Fibroblast of lung (primary cell): Measurements from ENCODE around the gene CREB3L1. TPM values are rescaled to one million over a fixed set of nuclear protein-coding genes. Genes with fewer than 3 reads are reported as not detected.
A peak's percentile ranks its signal among the peaks of the same experiment; 100 is the strongest.

ENCODE experiments used
- DNase-seq, 2 donors: peaks; one replicate each; pipeline versions ENCODE4 v3.0.0 to v3.0.0-alpha.2; 2010; ENCODE audit warnings: low read depth in 2 of 2
- H2AFZ ChIP-seq: 2 replicates; pipeline ENCODE4 v1.5.1; 2012; ENCODE audit warnings: low read length, control low read depth, inconsistent platforms
- H3K27ac ChIP-seq: 2 replicates; pipeline ENCODE4 v1.5.1; 2011; ENCODE audit warnings: low read length, control low read depth; ENCODE audit not compliant: insufficient read depth
- H3K27me3 ChIP-seq: 2 replicates; pipeline ENCODE4 v1.5.1; 2011; ENCODE audit warnings: mild to moderate bottlenecking, low read length; ENCODE audit not compliant: control insufficient read depth, insufficient read depth
- H3K36me3 ChIP-seq: 2 replicates; pipeline ENCODE4 v1.5.1; 2011; ENCODE audit warnings: low read length; ENCODE audit not compliant: control insufficient read depth, insufficient read depth
- H3K4me1 ChIP-seq: 2 replicates; pipeline ENCODE4 v1.5.1; 2011; ENCODE audit warnings: low read length; ENCODE audit not compliant: control insufficient read depth, insufficient read depth; ENCODE audit errors: extremely low read depth
- H3K4me2 ChIP-seq: 2 replicates; pipeline ENCODE4 v1.5.1; 2011; ENCODE audit warnings: low read length, control low read depth; ENCODE audit not compliant: insufficient read depth; ENCODE audit errors: extremely low read depth
- H3K4me3 ChIP-seq, 4 experiments: fragments of 200-600 bp in 1 of 4; sonication (generic) in 1 of 4; replicated peaks in 1 of 4; 2 replicates each; pipeline ENCODE4 v1.5.1; 2011 to 2016; ENCODE audit warnings: low read length in 4 of 4, low read depth in 3 of 4, mild to moderate bottlenecking in 3 of 4, control low read depth in 2 of 4, inconsistent platforms in 1 of 4, mixed read lengths in 1 of 4; ENCODE audit not compliant: insufficient read depth in 1 of 4; ENCODE audit errors: control extremely low read depth in 1 of 4
- H3K79me2 ChIP-seq: 2 replicates; pipeline ENCODE4 v1.5.1; 2012; ENCODE audit warnings: mild to moderate bottlenecking, low read length, inconsistent platforms; ENCODE audit not compliant: control insufficient read depth, insufficient read depth
- H3K9ac ChIP-seq: 2 replicates; pipeline ENCODE4 v1.5.1; 2011; ENCODE audit warnings: mild to moderate bottlenecking, low read length, control low read depth; ENCODE audit not compliant: insufficient read depth
- H3K9me3 ChIP-seq: 2 replicates; pipeline ENCODE4 v1.5.1; 2012; ENCODE audit warnings: low read depth, low read length; ENCODE audit not compliant: control insufficient read depth, insufficient read depth
- H4K20me1 ChIP-seq: 2 replicates; pipeline ENCODE4 v1.5.1; 2011; ENCODE audit warnings: low read length; ENCODE audit not compliant: control insufficient read depth, insufficient read depth; ENCODE audit errors: extremely low read depth
- EZH2 ChIP-seq: IDR thresholded peaks from 2 replicates; pipeline ENCODE4 v1.5.1; 2012; ENCODE audit warnings: low read length, control low read depth, mild to moderate bottlenecking; ENCODE audit errors: missing control alignments
- polyA plus RNA-seq, 2 donors: library from polyadenylated mRNA; depleted of rRNA in 1 of 2; stranded (reverse) in 1 of 2; unstranded in 1 of 2; fragments of >200 nt; gene quantifications; 2 replicates each; pipeline ENCODE4 v1.2.1, GENCODE V29; 2011 to 2012; ENCODE audit warnings: missing spikeins in 1 of 2
- total RNA-seq: library from RNA; depleted of rRNA; stranded (reverse); fragments of >200 nt; gene quantifications from 2 replicates; pipeline ENCODE4 v1.2.1, GENCODE V29; 2014
- TF ChIP-seq, protein P1 (sequence below), 2 donors: IDR thresholded peaks in 1 of 2; conservative IDR thresholded peaks in 1 of 2; 1 replicate in 1 of 2; 2 replicates in 1 of 2; pipeline ENCODE4 v1.5.1; 2011 to 2012; ENCODE audit warnings: low read length in 2 of 2, control low read depth in 1 of 2, inconsistent platforms in 1 of 2, low read depth in 1 of 2, mild to moderate bottlenecking in 1 of 2

The CREB3L1 gene
- total and polyA plus RNA-seq, 2 donors (not counting 1 experiment from before 2014, with no cell fraction given): 18.8 to 28.4 TPM

DNA sequence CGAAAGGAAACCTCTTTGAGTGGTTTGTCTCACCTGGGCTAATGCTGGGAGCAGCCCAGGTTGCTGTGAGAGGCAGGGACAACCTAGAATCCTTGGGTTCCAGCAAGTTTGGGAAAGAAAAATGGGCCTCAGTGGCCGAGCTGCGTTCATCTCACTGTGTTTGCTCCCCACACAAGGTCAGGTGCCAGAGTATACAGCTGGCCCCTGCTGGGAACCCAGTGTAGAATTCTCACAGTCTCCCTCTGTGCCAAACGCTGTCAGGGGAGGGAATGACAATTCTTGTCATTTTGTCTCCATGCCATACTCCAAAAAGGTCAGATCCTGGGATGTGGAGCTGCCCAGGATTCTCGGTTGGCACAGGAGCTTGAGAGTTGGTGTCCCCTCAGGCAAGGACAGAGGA is 74.1 kb downstream of the CREB3L1 start:
- Histone ChIP-seq H3K4me2 (no peak overlapping the region), H3K27ac (no peak overlapping the region), H3K9ac (no peak overlapping the region), H4K20me1 (no peaks in the 10 kb centered on the region), H3K36me3 (no peaks in the 10 kb centered on the region), H2AFZ (no peak overlapping the region), H3K27me3 (no peaks in the 10 kb centered on the region), H3K9me3 (no peaks in the 10 kb centered on the region), H3K79me2 (peaks cover 21% of the 10 kb centered on the region), H3K4me3 (no peak overlapping the region), H3K4me1 (peaks cover 13% of the 10 kb centered on the region)
- TF ChIP-seq EZH2: no peak
- TF ChIP-seq, protein P1, sequence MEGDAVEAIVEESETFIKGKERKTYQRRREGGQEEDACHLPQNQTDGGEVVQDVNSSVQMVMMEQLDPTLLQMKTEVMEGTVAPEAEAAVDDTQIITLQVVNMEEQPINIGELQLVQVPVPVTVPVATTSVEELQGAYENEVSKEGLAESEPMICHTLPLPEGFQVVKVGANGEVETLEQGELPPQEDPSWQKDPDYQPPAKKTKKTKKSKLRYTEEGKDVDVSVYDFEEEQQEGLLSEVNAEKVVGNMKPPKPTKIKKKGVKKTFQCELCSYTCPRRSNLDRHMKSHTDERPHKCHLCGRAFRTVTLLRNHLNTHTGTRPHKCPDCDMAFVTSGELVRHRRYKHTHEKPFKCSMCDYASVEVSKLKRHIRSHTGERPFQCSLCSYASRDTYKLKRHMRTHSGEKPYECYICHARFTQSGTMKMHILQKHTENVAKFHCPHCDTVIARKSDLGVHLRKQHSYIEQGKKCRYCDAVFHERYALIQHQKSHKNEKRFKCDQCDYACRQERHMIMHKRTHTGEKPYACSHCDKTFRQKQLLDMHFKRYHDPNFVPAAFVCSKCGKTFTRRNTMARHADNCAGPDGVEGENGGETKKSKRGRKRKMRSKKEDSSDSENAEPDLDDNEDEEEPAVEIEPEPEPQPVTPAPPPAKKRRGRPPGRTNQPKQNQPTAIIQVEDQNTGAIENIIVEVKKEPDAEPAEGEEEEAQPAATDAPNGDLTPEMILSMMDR (conservative IDR thresholded peaks at IDR 0.05 in 1 of 2, IDR thresholded peaks at IDR 0.05 in 1 of 2; ENCODE audit: low read depth in 1 of 2, low read length in 2 of 2): no peak
- DNase-seq: no peak

GRCh38 chr11:46352063-46352841 is 74.8 kb downstream of the CREB3L1 start:
- no peaks in the 10 kb centered on the region for H3K27me3 ChIP-seq
- H3K79me2 ChIP-seq: peaks cover 21% of the 10 kb centered on the region
- H3K36me3 ChIP-seq: no peaks in the 10 kb centered on the region
- no peak overlapping the region for H3K4me3 ChIP-seq
- H2AFZ ChIP-seq: no peak overlapping the region
- peaks cover 13% of the 10 kb centered on the region for H3K4me1 ChIP-seq
- H4K20me1 ChIP-seq: no peaks in the 10 kb centered on the region
- no peak overlapping the region for H3K4me2 ChIP-seq
- DNase-seq: peak in 1 of 2 donors; percentile 32
- no peak overlapping the region for H3K9ac ChIP-seq
- no peak for TF ChIP-seq EZH2
- TF ChIP-seq, protein P1 (conservative IDR thresholded peaks at IDR 0.05 in 1 of 2, IDR thresholded peaks at IDR 0.05 in 1 of 2; ENCODE audit: low read depth in 1 of 2, low read length in 2 of 2): peak; percentile 64 to 81
- H3K27ac ChIP-seq: no peak overlapping the region
- no peaks in the 10 kb centered on the region for H3K9me3 ChIP-seq

- no peaks in the 10 kb centered on the region for H3K9me3 ChIP-seq
- H3K4me3 ChIP-seq: no peak overlapping the region
- no peaks in the 10 kb centered on the region for H3K27me3 ChIP-seq
- DNase-seq: peak in 1 of 2 donors; percentile 17
- H3K9ac ChIP-seq: no peak overlapping the region
- H3K27ac ChIP-seq: no peak overlapping the region
- TF ChIP-seq, protein P1 (conservative IDR thresholded peaks at IDR 0.05 in 1 of 2, IDR thresholded peaks at IDR 0.05 in 1 of 2; ENCODE audit: low read depth in 1 of 2, low read length in 2 of 2): no peak
- TF ChIP-seq EZH2: no peak
- H3K4me2 ChIP-seq: no peak overlapping the region
- no peaks in the 10 kb centered on the region for H3K36me3 ChIP-seq
- H3K79me2 ChIP-seq: peaks cover 13% of the 10 kb centered on the region
- H3K4me1 ChIP-seq: peaks cover 6% of the 10 kb centered on the region
- H4K20me1 ChIP-seq: no peaks in the 10 kb centered on the region
- no peak overlapping the region for H2AFZ ChIP-seq
Measured at GRCh38 chr11:46353698-46354097, 76.2 kb downstream of the CREB3L1 start.
